WERI-Rb-1 (cell line): ENCODE data around the gene ABHD8.

ENCODE experiments used
- DNase-seq: peaks from one replicate; pipeline ENCODE4 v3.0.0-alpha.2; 2020
- H3K27ac ChIP-seq: fragments of 250-450 bp; sonication (Bioruptor Pico); 2 replicates; pipeline ENCODE4 v1.5.1; 2020; ENCODE audit warnings: mild to moderate bottlenecking, moderate library complexity
- H3K27me3 ChIP-seq: fragments of 250-450 bp; sonication (Bioruptor Pico); 2 replicates; pipeline ENCODE4 v1.5.1; 2021; ENCODE audit warnings: mild to moderate bottlenecking, low read depth, moderate library complexity; ENCODE audit not compliant: insufficient read depth, severe bottlenecking
- H3K36me3 ChIP-seq: fragments of 250-450 bp; sonication (Bioruptor Pico); 2 replicates; pipeline ENCODE4 v1.5.1; 2020; ENCODE audit warnings: mild to moderate bottlenecking, moderate library complexity
- H3K4me3 ChIP-seq: 2 replicates; pipeline ENCODE4 v1.5.1; 2011; ENCODE audit warnings: low read depth, mild to moderate bottlenecking, control low read depth, low read length
- H3K9me3 ChIP-seq: fragments of 250-450 bp; sonication (Bioruptor Pico); 2 replicates; pipeline ENCODE4 v1.5.1; 2021; ENCODE audit warnings: mild to moderate bottlenecking, moderate library complexity; ENCODE audit not compliant: severe bottlenecking
- CTCF ChIP-seq: IDR thresholded peaks from 2 replicates; pipeline ENCODE4 v1.5.1; 2011; ENCODE audit warnings: low read depth, mild to moderate bottlenecking, control low read depth, inconsistent platforms, low read length

Gene ABHD8

GRCh38 chr19:17323300-17323963 lies 20.2 kb upstream of the ABHD8 start:
- no peak for DNase-seq
- H3K36me3 ChIP-seq: peaks cover 55% of the 10 kb centered on the region
- no peak overlapping the region for H3K27ac ChIP-seq
- no peaks in the 10 kb centered on the region for H3K27me3 ChIP-seq
- no peaks in the 10 kb centered on the region for H3K9me3 ChIP-seq
- TF ChIP-seq CTCF: no peak
- no peak overlapping the region for H3K4me3 ChIP-seq

GRCh38 chr19:17322854-17323253 lies 19.6 kb upstream of the ABHD8 start:
- DNase-seq: no peak
- Histone ChIP-seq H3K36me3 (peaks cover 59% of the 10 kb centered on the region), H3K4me3 (no peak overlapping the region), H3K9me3 (no peaks in the 10 kb centered on the region), H3K27me3 (no peaks in the 10 kb centered on the region), H3K27ac (no peak overlapping the region)
- no peak for TF ChIP-seq CTCF

- DNase-seq: no peak
- Histone ChIP-seq H3K27ac (no peak overlapping the region), H3K9me3 (no peaks in the 10 kb centered on the region), H3K27me3 (no peaks in the 10 kb centered on the region), H3K36me3 (peaks cover 52% of the 10 kb centered on the region), H3K4me3 (no peak overlapping the region)
- no peak for TF ChIP-seq CTCF
Measured at GRCh38 chr19:17321655-17322489, 18.6 kb upstream of the ABHD8 start.

- TF ChIP-seq CTCF: no peak
- Histone ChIP-seq H3K4me3 (no peak overlapping the region), H3K36me3 (peaks cover 50% of the 10 kb centered on the region), H3K27ac (no peak overlapping the region), H3K27me3 (no peaks in the 10 kb centered on the region), H3K9me3 (no peaks in the 10 kb centered on the region)
- DNase-seq: no peak
Measured at GRCh38 chr19:17320435-17320834, 17.2 kb upstream of the ABHD8 start.

GRCh38 chr19:17319473-17320238 lies 16.4 kb upstream of the ABHD8 start:
- Histone ChIP-seq H3K4me3 (no peak overlapping the region), H3K27ac (no peak overlapping the region), H3K36me3 (peaks cover 44% of the 10 kb centered on the region), H3K27me3 (no peaks in the 10 kb centered on the region), H3K9me3 (no peaks in the 10 kb centered on the region)
- DNase-seq: no peak
- no peak for TF ChIP-seq CTCF
